Subcutaneous adipose tissue (tissue), 4 donors: ENCODE results near the gene TCP11. TPM values are rescaled to one million over a fixed set of nuclear protein-coding genes. Genes with fewer than 3 reads are reported as not detected.

Source experiments
- total RNA-seq, 4 donors: library from RNA; depleted of rRNA; stranded (reverse); fragments of >200 nt; gene quantifications; one replicate each; pipeline ENCODE4 v1.1.0, GENCODE V29; 2016
- TF ChIP-seq, protein P1 (sequence below): fragments of 450-650 bp; IDR thresholded peaks from one replicate; pipeline ENCODE4 v1.5.1; 2016; ENCODE audit warnings: low read depth, mild to moderate bottlenecking, control low read depth, antibody characterized with exemption, moderate library complexity

Gene TCP11
- total RNA-seq, 4 donors from 2014 or later = not detected

GRCh38 chr6:35091346-35092083, 49.6 kb downstream of the TCP11 start:
- TF ChIP-seq, protein P1, sequence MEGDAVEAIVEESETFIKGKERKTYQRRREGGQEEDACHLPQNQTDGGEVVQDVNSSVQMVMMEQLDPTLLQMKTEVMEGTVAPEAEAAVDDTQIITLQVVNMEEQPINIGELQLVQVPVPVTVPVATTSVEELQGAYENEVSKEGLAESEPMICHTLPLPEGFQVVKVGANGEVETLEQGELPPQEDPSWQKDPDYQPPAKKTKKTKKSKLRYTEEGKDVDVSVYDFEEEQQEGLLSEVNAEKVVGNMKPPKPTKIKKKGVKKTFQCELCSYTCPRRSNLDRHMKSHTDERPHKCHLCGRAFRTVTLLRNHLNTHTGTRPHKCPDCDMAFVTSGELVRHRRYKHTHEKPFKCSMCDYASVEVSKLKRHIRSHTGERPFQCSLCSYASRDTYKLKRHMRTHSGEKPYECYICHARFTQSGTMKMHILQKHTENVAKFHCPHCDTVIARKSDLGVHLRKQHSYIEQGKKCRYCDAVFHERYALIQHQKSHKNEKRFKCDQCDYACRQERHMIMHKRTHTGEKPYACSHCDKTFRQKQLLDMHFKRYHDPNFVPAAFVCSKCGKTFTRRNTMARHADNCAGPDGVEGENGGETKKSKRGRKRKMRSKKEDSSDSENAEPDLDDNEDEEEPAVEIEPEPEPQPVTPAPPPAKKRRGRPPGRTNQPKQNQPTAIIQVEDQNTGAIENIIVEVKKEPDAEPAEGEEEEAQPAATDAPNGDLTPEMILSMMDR = no peak

GRCh38 chr6:35090734-35091133, 50.4 kb downstream of the TCP11 start:
- TF ChIP-seq, protein P1 = no peak

DNA sequence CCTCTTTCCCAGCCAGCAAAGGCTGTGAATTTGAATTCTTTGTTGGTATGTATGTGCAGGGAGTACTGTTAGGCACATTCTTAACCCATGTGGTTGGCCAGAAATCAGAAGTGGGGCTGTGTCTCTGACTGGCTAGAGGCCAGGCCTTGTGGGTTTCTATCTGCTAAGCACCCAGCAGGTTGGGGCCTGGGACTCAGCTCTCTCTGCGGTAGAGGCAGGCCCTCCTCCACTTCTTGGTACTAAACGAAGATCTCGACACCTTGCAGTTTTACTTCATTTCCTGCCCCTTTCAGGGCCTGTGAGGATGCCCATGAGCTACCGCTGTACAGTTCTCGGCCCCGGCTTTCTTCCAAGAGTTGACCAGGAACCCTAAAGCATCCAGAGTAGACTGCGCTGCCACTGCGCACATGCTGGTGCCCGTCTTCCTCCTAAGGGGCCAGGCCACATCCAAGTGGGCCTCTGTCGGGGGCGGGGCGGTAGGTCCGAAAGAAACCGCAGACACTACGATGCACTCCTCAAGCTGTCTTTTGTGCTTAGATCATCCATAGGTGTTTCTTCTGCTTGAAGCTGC, 51.1 kb downstream of the TCP11 start:
- TF ChIP-seq, protein P1 = no peak

DNA sequence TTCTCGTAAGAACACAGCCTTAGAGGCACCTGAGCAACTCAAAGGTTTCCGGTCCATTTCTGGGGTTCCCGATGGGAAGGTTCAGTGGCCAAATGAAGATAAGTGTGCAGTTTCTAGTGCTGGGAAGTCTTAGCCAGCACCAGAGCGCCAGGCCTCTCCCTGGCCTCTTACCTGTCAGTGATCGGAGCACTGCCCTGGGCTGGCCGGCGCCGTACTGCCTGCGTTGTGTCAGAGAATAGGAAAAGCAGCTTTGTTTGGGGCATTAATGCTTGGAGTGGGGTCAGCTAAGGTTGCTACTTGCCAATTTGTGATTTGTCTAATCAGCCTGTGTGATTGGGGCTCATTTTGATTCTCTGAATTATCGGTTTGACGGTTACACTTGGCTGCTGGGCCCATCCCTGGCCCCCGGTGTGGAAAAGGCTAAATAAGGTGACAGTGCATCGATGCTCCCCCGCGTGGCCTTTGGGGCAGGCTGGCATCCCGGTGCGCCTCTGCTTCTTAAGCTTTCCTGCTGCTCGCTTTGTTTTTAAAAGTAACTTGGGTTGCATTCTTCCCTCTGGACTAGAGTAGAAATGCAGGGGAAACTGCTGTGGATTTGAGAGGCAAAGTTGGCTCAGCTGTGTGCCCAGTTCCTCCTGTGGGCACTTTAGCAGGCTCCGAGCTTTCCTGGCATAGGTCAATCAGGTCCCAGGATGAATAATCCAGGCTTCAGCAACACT, 51.8 kb downstream of the TCP11 start:
- TF ChIP-seq, protein P1 = no peak

DNA sequence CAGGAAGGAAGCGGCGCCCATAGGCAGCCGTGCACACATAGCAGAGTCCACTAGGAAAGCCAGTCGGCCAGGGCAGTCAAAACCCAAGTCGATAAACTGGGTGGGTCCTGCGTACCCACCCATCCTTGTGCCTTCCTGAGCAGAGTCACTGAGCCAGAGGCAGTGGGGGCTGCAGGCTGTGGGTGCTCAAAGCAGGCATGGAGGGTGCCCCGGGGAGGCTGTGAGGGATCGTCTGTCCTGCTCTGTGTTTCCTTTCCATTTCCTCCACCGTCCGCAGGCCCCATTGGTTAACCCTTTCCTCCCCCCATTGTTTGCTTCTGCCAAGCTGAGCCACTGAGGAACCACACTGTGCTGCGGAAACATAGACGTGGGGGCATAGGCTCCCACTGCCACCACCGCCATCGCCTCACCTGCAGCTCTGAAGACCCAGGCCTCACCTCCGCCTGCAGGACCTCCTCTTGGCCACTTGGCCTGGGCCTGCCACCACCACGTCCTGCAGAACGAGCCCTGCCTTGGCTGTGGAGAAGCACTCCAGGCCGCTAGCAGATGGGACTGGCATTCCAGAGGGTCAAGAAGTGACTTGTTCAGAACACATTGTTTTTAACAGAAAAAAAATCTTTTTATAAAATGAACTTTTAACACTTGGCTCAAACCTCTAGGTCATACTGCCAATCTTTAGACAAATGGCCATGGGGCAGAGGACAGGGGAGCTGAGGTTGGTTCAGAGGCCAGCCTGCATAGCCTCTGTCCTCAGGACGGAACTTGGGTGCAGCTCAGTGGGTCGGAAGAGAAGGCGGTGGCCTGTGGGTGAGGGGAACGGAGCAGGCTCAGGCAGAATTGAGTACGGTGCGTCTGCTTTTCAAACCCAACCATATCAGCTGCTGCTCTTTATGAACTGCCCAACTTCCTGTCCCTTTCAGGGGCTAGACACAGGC, 52.6 kb downstream of the TCP11 start:
- TF ChIP-seq, protein P1 = no peak

- TF ChIP-seq, protein P1 = no peak
These were observed 53.5 kb downstream of the TCP11 start for GRCh38 chr6:35087361-35088280.
